HEK293 (cell line): ENCODE measurements around the gene SS18L1.

ENCODE experiments used
- CTCF ChIA-PET: fragments of 350-600 bp; formaldehyde crosslinking; extraction: SDS; loops from one replicate; lab custom pipeline; 2021; ENCODE audit warnings: antibody characterized with exemption; lab: Yijun Ruan, JAX
- POLR2A ChIA-PET: fragments of 300-600 bp; formaldehyde crosslinking; extraction: SDS; loops from one replicate; lab custom pipeline; 2020; ENCODE audit warnings: antibody characterized with exemption, inconsistent platforms; lab: Yijun Ruan, JAX
- H3K27ac ChIP-seq: fragments of 200-500 bp; sonication (Bioruptor generic); 2 replicates; pipeline ENCODE4 v1.5.1; 2014; ENCODE audit warnings: low read depth, low read length, control low read depth, inconsistent platforms; ENCODE audit errors: extremely low read depth
- H3K36me3 ChIP-seq, 2 experiments: fragments of 200-500 bp in 1 of 2; sonication (Bioruptor generic) in 1 of 2; 1 replicate in 1 of 2; 2 replicates in 1 of 2; pipeline ENCODE4 v1.5.1; 2014 to 2017; ENCODE audit warnings: inconsistent platforms in 2 of 2, low read length in 2 of 2; ENCODE audit not compliant: control insufficient read depth in 2 of 2, insufficient read depth in 1 of 2
- H3K4me1 ChIP-seq: fragments of 200-500 bp; sonication (Bioruptor generic); 2 replicates; pipeline ENCODE4 v1.5.1; 2014; ENCODE audit warnings: mild to moderate bottlenecking, low read length, inconsistent platforms; ENCODE audit not compliant: control insufficient read depth, insufficient read depth
- H3K4me3 ChIP-seq: 2 replicates; pipeline ENCODE4 v1.5.1; 2011; ENCODE audit warnings: low read depth, mild to moderate bottlenecking, control low read depth, low read length, moderate library complexity
- H3K9me3 ChIP-seq: fragments of 200-500 bp; sonication (Bioruptor generic); 2 replicates; pipeline ENCODE4 v1.5.1; 2014; ENCODE audit warnings: low read depth, low read length, inconsistent platforms; ENCODE audit not compliant: control insufficient read depth, insufficient read depth
- GLIS2 ChIP-seq: fragments of 450-650 bp; formaldehyde crosslinking; IDR thresholded peaks from 2 replicates; pipeline ENCODE4 v1.5.1; 2016; ENCODE audit warnings: missing biosample characterization, missing genetic modification characterization
- IKZF3 ChIP-seq: fragments of 450-650 bp; IDR thresholded peaks from 2 replicates; pipeline ENCODE4 v1.5.0; 2018; ENCODE audit warnings: missing biosample characterization, mild to moderate bottlenecking, missing genetic modification characterization, moderate library complexity
- KLF1 ChIP-seq: fragments of 450-650 bp; formaldehyde crosslinking; IDR thresholded peaks from 2 replicates; pipeline ENCODE4 v1.5.1; 2016; ENCODE audit warnings: missing biosample characterization, missing genetic modification characterization
- KLF10 ChIP-seq: fragments of 450-650 bp; IDR thresholded peaks from 2 replicates; pipeline ENCODE4 v1.5.1; 2018; ENCODE audit warnings: missing biosample characterization, mild to moderate bottlenecking, missing genetic modification characterization
- KLF7 ChIP-seq: fragments of 450-650 bp; formaldehyde crosslinking; IDR thresholded peaks from 2 replicates; pipeline ENCODE4 v1.5.1; 2016; ENCODE audit warnings: missing biosample characterization, missing genetic modification characterization, borderline replicate concordance
- KLF8 ChIP-seq: fragments of 450-650 bp; formaldehyde crosslinking; IDR thresholded peaks from 2 replicates; pipeline ENCODE4 v1.5.1; 2016; ENCODE audit warnings: missing biosample characterization, missing genetic modification characterization
- SP2 ChIP-seq: fragments of 450-650 bp; formaldehyde crosslinking; IDR thresholded peaks from 2 replicates; pipeline ENCODE4 v1.5.1; 2016; ENCODE audit warnings: missing biosample characterization, missing genetic modification characterization
- SP3 ChIP-seq: fragments of 450-650 bp; formaldehyde crosslinking; IDR thresholded peaks from 2 replicates; pipeline ENCODE4 v1.5.1; 2016; ENCODE audit warnings: missing biosample characterization, missing genetic modification characterization
- SP7 ChIP-seq: fragments of 450-650 bp; formaldehyde crosslinking; IDR thresholded peaks from 2 replicates; pipeline ENCODE4 v1.5.1; 2016; ENCODE audit warnings: missing biosample characterization, missing genetic modification characterization
- ZBTB17 ChIP-seq: fragments of 450-650 bp; formaldehyde crosslinking; IDR thresholded peaks from 2 replicates; pipeline ENCODE4 v1.5.1; 2016; ENCODE audit warnings: missing biosample characterization, missing genetic modification characterization
- ZBTB21 ChIP-seq: fragments of 450-650 bp; formaldehyde crosslinking; IDR thresholded peaks from 2 replicates; pipeline ENCODE4 v1.5.1; 2017; ENCODE audit warnings: missing biosample characterization, missing genetic modification characterization
- ZBTB8A ChIP-seq: fragments of 450-650 bp; formaldehyde crosslinking; IDR thresholded peaks from 2 replicates; pipeline ENCODE4 v1.5.1; 2016; ENCODE audit warnings: missing biosample characterization, missing genetic modification characterization
- ZEB2 ChIP-seq: fragments of 450-650 bp; formaldehyde crosslinking; IDR thresholded peaks from 2 replicates; pipeline ENCODE4 v1.5.1; 2016; ENCODE audit warnings: missing biosample characterization, missing genetic modification characterization
- ZFHX2 ChIP-seq: fragments of 450-650 bp; formaldehyde crosslinking; conservative IDR thresholded peaks from 2 replicates; pipeline ENCODE4 v1.5.1; 2016; ENCODE audit warnings: missing biosample characterization, missing genetic modification characterization
- ZNF157 ChIP-seq: fragments of 450-650 bp; formaldehyde crosslinking; IDR thresholded peaks from 2 replicates; pipeline ENCODE4 v1.5.1; 2016; ENCODE audit warnings: missing biosample characterization, missing genetic modification characterization
- ZNF341 ChIP-seq: fragments of 450-650 bp; formaldehyde crosslinking; IDR thresholded peaks from 2 replicates; pipeline ENCODE4; 2016; ENCODE audit warnings: low read depth, missing biosample characterization, missing genetic modification characterization
- ZNF423 ChIP-seq: fragments of 450-650 bp; formaldehyde crosslinking; IDR thresholded peaks from 2 replicates; pipeline ENCODE4 v1.5.1; 2016; ENCODE audit warnings: missing biosample characterization, missing genetic modification characterization
- ZNF585B ChIP-seq: fragments of 450-650 bp; formaldehyde crosslinking; IDR thresholded peaks from 2 replicates; pipeline ENCODE4 v1.5.1; 2016; ENCODE audit warnings: missing biosample characterization, missing genetic modification characterization
- ZNF660 ChIP-seq: fragments of 450-650 bp; IDR thresholded peaks from 2 replicates; pipeline ENCODE4 v1.5.1; 2018; ENCODE audit warnings: missing biosample characterization, mild to moderate bottlenecking, missing genetic modification characterization
- ZNF777 ChIP-seq: fragments of 450-650 bp; formaldehyde crosslinking; IDR thresholded peaks from 2 replicates; pipeline ENCODE4 v1.5.1; 2017; ENCODE audit warnings: missing biosample characterization, missing genetic modification characterization, borderline replicate concordance
- ZSCAN16 ChIP-seq: fragments of 450-650 bp; formaldehyde crosslinking; IDR thresholded peaks from 2 replicates; pipeline ENCODE4 v1.5.1; 2016; ENCODE audit warnings: missing biosample characterization, missing genetic modification characterization
- ZXDB ChIP-seq: fragments of 450-650 bp; formaldehyde crosslinking; IDR thresholded peaks from 2 replicates; pipeline ENCODE4 v1.5.1; 2016; ENCODE audit warnings: missing biosample characterization, missing genetic modification characterization
- TF ChIP-seq, protein P1 (sequence below): fragments of 450-650 bp; formaldehyde crosslinking; optimal IDR thresholded peaks from 2 replicates; pipeline ENCODE3; 2016; ENCODE audit warnings: missing biosample characterization, mild to moderate bottlenecking, missing genetic modification characterization
- TF ChIP-seq, protein P2 (sequence below): fragments of 450-650 bp; formaldehyde crosslinking; IDR thresholded peaks from 2 replicates; pipeline ENCODE4 v1.5.1; 2016; ENCODE audit warnings: missing biosample characterization, missing genetic modification characterization
- TF ChIP-seq, protein P3 (sequence below): fragments of 450-650 bp; formaldehyde crosslinking; IDR thresholded peaks from 2 replicates; pipeline ENCODE4 v1.5.1; 2016; ENCODE audit warnings: missing biosample characterization, missing genetic modification characterization
- TF ChIP-seq, protein P4 (sequence below): fragments of 450-650 bp; formaldehyde crosslinking; IDR thresholded peaks from 2 replicates; pipeline ENCODE4 v1.5.1; 2016; ENCODE audit warnings: missing biosample characterization, missing genetic modification characterization
- TF ChIP-seq, protein P5 (sequence below): IDR thresholded peaks from 2 replicates; pipeline ENCODE4 v1.6.1; 2011; ENCODE audit warnings: mild to moderate bottlenecking, low read depth, low read length, borderline replicate concordance

The SS18L1 gene

DNA sequence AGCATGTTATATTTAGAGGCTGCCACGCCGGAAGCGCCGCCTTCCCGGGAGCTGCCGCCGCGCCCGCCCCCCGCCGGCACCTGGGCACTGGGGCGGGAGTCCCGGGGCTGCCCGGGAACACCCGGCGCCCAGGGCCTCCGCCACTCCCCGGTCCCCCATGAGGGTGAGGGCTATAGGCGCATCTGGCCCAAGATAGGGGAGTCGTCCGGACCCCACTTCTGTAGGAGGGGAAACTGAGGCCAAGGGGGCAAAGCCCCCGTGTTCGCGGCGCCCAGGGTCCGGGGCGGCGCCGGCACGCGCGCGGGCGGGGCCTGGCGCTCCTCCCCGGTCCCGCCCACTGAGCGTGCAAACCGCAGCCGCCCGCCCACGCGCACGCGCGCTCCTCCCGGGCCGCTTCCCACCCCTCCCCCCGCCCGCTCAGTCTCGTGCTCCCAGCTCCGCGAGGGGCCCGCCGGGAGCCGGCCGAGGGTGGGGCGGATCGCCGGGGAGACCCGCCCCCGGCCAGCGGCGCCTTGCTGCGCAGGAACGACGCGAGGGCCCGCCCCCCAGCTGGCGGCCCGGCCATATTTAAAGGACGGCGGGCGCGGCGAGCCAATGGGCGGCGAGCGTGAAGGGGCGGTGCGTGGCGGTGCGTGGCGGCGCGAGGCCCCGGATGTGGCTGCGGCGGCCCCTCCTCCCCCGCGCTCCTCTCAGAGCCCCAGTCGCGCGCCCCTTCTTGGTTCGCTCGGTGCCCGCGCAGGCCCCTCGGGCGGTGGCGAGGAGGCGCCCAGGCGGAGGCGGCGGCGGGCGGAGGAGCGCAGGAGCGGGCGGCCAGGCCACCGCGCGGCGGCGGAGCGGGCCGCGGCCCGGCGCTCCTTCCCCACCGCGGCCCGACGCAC, 21.6 kb upstream of the SS18L1 start, which contains the start of gene LSM14B (continued):
- no peak for TF ChIP-seq ZNF777 (tag by site-specific recombination)
- TF ChIP-seq ZXDB (tag by site-specific recombination), result 0 out of 2 replicates have a peak, but pooled peaks have one; percentile 30

DNA sequence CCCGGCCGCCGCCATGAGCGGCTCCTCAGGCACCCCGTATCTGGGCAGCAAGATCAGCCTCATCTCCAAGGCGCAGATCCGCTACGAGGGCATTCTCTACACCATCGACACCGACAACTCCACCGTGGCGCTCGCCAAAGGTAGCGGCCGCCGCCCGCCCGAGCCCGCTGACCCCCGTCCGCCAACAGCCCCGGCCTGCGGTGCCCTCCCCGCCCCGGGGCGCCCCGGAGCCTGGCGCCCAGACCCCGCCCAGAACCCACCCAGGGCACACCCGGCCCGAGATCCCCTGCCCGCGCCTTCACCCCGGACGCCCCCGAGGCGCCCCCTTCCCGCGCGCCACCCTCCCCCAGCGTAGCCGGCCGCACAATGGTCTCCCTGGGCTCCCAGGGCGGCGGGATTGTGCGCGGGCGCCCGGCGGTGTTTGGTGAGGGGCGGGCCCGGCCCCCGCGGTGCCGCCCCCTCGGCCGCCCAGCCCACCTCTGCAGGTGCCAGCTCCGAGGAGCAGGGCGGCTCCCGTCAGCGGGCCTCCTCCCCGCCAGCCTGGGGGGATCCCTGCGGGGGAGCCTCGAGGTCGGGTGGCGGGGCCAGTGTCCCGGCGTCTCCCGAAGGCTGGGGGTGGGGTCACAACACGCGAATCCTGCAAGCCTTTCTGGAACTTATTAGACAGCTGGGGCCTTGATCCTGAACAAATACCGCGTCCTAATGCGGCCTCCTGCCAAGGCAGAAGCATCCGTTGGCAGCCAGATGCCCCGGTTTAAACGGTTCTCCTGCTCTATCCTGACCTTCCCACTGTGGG, 20.7 kb upstream of the SS18L1 start:
- ChIA-PET CTCF (interaction anchor here (0.7 kb wide), 1 partner anchor 166 kb away, joined by 3 read pairs; no protein-coding TSS in a partner anchor), POLR2A (interaction anchor here (0.6 to 2.6 kb wide), 8 partner anchors 14 to 264 kb away, joined by 3 to 22 read pairs (median 3); partner anchors contain the start of genes RPS21 and TAF4)
- Histone ChIP-seq H3K9me3 (no peaks in the 10 kb centered on the region), H3K36me3 (peaks cover 13 to 44% of the 10 kb centered on the region in 2 experiments; a peak in 2 of 3 replicates), H3K4me3 (peak overlapping the region; percentile 80), H3K4me1 (no peaks in the 10 kb centered on the region), H3K27ac (peak overlapping the region; percentile 85)
- no peak for TF ChIP-seq ZBTB17 (tag by site-specific recombination)
- TF ChIP-seq ZFHX2 (tag by site-specific recombination), result peak; percentile 91
- TF ChIP-seq, protein P1, sequence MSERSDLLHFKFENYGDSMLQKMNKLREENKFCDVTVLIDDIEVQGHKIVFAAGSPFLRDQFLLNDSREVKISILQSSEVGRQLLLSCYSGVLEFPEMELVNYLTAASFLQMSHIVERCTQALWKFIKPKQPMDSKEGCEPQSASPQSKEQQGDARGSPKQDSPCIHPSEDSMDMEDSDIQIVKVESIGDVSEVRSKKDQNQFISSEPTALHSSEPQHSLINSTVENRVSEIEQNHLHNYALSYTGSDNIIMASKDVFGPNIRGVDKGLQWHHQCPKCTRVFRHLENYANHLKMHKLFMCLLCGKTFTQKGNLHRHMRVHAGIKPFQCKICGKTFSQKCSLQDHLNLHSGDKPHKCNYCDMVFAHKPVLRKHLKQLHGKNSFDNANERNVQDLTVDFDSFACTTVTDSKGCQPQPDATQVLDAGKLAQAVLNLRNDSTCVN (tag by site-specific recombination), result peak; percentile 44
- TF ChIP-seq ZSCAN16 (tag by site-specific recombination), result no peak
- TF ChIP-seq KLF10 (tag by site-specific recombination), result peak; percentile 84
- TF ChIP-seq IKZF3, result no peak; the same call in 1 of the 2 replicates
- TF ChIP-seq, protein P2, sequence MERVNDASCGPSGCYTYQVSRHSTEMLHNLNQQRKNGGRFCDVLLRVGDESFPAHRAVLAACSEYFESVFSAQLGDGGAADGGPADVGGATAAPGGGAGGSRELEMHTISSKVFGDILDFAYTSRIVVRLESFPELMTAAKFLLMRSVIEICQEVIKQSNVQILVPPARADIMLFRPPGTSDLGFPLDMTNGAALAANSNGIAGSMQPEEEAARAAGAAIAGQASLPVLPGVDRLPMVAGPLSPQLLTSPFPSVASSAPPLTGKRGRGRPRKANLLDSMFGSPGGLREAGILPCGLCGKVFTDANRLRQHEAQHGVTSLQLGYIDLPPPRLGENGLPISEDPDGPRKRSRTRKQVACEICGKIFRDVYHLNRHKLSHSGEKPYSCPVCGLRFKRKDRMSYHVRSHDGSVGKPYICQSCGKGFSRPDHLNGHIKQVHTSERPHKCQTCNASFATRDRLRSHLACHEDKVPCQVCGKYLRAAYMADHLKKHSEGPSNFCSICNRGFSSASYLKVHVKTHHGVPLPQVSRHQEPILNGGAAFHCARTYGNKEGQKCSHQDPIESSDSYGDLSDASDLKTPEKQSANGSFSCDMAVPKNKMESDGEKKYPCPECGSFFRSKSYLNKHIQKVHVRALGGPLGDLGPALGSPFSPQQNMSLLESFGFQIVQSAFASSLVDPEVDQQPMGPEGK (tag by site-specific recombination), result peak; percentile 28; the same call in 1 of the 2 replicates
- TF ChIP-seq ZNF157 (tag by site-specific recombination), result no peak
- TF ChIP-seq ZBTB8A (tag by site-specific recombination), result peak; percentile 80
- TF ChIP-seq GLIS2, result peak; percentile 86
- peak; percentile 43; the same call in 1 of the 2 replicates for TF ChIP-seq KLF7 (tag by site-specific recombination)
- TF ChIP-seq, protein P3, sequence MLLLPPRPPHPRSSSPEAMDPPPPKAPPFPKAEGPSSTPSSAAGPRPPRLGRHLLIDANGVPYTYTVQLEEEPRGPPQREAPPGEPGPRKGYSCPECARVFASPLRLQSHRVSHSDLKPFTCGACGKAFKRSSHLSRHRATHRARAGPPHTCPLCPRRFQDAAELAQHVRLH (tag by site-specific recombination), result no peak
- no peak for TF ChIP-seq ZEB2
- TF ChIP-seq, protein P4, sequence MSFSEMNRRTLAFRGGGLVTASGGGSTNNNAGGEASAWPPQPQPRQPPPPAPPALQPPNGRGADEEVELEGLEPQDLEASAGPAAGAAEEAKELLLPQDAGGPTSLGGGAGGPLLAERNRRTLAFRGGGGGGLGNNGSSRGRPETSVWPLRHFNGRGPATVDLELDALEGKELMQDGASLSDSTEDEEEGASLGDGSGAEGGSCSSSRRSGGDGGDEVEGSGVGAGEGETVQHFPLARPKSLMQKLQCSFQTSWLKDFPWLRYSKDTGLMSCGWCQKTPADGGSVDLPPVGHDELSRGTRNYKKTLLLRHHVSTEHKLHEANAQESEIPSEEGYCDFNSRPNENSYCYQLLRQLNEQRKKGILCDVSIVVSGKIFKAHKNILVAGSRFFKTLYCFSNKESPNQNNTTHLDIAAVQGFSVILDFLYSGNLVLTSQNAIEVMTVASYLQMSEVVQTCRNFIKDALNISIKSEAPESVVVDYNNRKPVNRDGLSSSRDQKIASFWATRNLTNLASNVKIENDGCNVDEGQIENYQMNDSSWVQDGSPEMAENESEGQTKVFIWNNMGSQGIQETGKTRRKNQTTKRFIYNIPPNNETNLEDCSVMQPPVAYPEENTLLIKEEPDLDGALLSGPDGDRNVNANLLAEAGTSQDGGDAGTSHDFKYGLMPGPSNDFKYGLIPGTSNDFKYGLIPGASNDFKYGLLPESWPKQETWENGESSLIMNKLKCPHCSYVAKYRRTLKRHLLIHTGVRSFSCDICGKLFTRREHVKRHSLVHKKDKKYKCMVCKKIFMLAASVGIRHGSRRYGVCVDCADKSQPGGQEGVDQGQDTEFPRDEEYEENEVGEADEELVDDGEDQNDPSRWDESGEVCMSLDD (tag by site-specific recombination), result no peak
- TF ChIP-seq KLF8 (tag by site-specific recombination), result 0 out of 2 replicates have a peak, but pooled peaks have one; percentile 18
- peak; percentile 80 for TF ChIP-seq KLF1
- TF ChIP-seq ZNF341 (tag by site-specific recombination), result peak; percentile 95
- no peak for TF ChIP-seq ZNF660 (tag by site-specific recombination)
- peak; percentile 62 for TF ChIP-seq SP7
- TF ChIP-seq ZNF585B (tag by site-specific recombination), result no peak
- TF ChIP-seq, protein P5, sequence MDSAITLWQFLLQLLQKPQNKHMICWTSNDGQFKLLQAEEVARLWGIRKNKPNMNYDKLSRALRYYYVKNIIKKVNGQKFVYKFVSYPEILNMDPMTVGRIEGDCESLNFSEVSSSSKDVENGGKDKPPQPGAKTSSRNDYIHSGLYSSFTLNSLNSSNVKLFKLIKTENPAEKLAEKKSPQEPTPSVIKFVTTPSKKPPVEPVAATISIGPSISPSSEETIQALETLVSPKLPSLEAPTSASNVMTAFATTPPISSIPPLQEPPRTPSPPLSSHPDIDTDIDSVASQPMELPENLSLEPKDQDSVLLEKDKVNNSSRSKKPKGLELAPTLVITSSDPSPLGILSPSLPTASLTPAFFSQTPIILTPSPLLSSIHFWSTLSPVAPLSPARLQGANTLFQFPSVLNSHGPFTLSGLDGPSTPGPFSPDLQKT, result no peak
- TF ChIP-seq SP2 (tag by site-specific recombination), result peak; percentile 37
- peak; percentile 65 for TF ChIP-seq SP3
- TF ChIP-seq ZBTB21 (tag by site-specific recombination), result no peak
- TF ChIP-seq ZNF423 (tag by site-specific recombination), result peak; percentile 67; the same call in 1 of the 2 replicates
